ENCODE results near the gene CCND1.

GRCh38 chr11:69643646-69644045 lies 2.7 kb downstream of the CCND1 start:
- no peak; the same call in 1 of the 2 replicates for TF ChIP-seq CTCF (conservative IDR thresholded peaks at IDR 0.05; ENCODE audit: low read length)
- no peak for TF ChIP-seq EZH2phosphoT487 (IDR thresholded peaks at IDR 0.05; ENCODE audit: borderline replicate concordance, low read depth, low read length)

Data from OCI-LY7 (cell line).